ENCODE measurements around the gene MEIOSIN. TPM values are rescaled to one million over a fixed set of nuclear protein-coding genes. Genes with fewer than 3 reads are reported as not detected.

The MEIOSIN gene
- total and polyA plus RNA-seq, 8 donors, result not detected

DNA sequence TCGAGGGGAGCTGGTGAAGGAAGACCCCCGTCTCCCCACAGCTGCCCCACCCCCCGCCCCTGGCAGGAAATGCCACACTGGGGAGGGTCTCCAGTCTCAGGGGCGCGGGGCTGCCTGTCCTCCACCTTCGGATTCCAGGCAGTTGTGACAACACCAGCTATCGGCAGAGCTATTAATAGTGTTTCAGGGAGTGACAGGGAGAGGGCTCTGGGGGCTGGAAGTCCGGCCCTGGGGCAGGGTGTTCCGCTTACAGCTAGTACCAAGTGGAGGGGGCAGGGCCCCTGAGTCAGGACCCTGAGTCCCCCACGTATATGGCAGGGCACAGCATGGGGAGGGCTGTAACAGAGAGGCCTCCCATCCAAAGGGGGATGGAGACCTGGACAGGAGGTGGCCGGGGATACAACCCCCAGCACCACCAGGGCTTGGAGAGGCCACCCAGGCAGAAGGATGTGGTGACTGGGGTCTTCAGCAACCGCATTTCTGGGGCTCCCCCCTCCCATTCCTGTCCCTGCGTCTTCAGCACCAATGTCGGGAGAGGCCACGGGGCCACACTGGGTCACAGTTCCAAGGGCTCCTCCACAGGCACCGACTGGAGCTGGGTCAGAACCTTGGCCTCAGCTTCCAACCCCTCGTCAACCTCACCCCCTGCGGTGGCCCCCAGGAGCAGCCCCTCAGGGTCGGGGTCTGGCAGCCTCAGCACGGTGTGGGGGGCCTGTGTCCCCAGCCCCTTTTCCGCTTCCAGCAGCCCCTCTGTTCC lies 31.9 kb downstream of the MEIOSIN start:
- FAIRE-seq (no peak), DNase-seq (peak in 4 of 6 donors; percentile 34 to 67 (median 46)), ATAC-seq (no peak)
- Histone ChIP-seq H3K4me3 (no peak overlapping the region), H3K27me3 (no peaks in the 10 kb centered on the region), H3K9me3 (no peaks in the 10 kb centered on the region), H3K36me3 (no peaks in the 10 kb centered on the region), H3K4me1 (peaks cover 14 to 17% (median 15%) of the 10 kb centered on the region in 3 donors), H3K27ac (peak overlapping the region in 1 of 4 donors; percentile 96)
- TF ChIP-seq, protein P1, sequence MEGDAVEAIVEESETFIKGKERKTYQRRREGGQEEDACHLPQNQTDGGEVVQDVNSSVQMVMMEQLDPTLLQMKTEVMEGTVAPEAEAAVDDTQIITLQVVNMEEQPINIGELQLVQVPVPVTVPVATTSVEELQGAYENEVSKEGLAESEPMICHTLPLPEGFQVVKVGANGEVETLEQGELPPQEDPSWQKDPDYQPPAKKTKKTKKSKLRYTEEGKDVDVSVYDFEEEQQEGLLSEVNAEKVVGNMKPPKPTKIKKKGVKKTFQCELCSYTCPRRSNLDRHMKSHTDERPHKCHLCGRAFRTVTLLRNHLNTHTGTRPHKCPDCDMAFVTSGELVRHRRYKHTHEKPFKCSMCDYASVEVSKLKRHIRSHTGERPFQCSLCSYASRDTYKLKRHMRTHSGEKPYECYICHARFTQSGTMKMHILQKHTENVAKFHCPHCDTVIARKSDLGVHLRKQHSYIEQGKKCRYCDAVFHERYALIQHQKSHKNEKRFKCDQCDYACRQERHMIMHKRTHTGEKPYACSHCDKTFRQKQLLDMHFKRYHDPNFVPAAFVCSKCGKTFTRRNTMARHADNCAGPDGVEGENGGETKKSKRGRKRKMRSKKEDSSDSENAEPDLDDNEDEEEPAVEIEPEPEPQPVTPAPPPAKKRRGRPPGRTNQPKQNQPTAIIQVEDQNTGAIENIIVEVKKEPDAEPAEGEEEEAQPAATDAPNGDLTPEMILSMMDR (IDR thresholded peaks at IDR 0.05), result no peak
- intact Hi-C loops (cut with DNase I), result loop anchor here in 1 of 3 donors (10.0 kb wide), 1 partner anchor 50 kb away; no protein-coding TSS in a partner anchor
- 45 to 52% methylated on average over 17 to 21 of the region's 21 CpGs for WGBS, 2 donors

DNA sequence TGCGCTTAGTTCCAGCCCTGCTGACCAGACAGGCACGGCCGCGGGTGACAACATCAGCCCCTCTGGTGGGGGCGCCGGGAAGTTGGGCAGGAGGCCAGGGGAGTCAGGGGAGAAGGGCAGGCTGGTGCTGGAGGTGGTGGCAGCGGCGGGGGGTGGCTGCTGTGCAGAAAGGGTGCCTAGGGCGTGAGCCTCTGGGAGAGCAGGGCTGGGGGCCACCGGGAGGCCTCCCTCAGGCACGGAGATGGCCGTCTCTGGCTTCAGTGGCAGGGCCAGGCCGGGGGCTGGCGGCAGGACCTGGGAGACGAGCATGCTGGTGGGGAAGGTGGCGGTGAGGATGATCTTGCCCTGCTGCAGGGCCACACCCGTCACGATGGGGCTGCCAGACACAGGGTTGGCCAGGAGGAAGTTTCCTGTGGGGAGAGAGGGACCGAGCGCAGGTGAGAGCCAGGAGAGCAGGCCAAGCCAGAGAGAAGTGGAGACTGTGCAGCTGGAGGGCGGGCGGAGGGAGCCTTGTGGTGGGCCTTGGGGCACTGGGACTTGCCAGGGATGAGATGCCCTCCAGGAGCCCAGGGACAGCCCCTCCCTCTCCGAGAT lies 32.6 kb downstream of the MEIOSIN start:
- Histone ChIP-seq H3K9me3 (no peaks in the 10 kb centered on the region), H3K36me3 (no peaks in the 10 kb centered on the region), H3K27me3 (no peaks in the 10 kb centered on the region), H3K4me3 (peak overlapping the region in 2 of 4 donors; percentile 85 to 96), H3K4me1 (peaks cover 14 to 17% (median 15%) of the 10 kb centered on the region in 3 donors), H3K27ac (peak overlapping the region; percentile 91 to 97 (median 96))
- WGBS, 2 donors, result 48 to 55% methylated on average over 18 to 23 of the region's 23 CpGs
- no peak for FAIRE-seq
- ATAC-seq, result no peak
- TF ChIP-seq, protein P1 (IDR thresholded peaks at IDR 0.05), result no peak
- peak in 5 of 6 donors; percentile 56 to 87 (median 66) for DNase-seq
- intact Hi-C loops (cut with DNase I), result loop anchor here in 1 of 3 donors (10.0 kb wide), 1 partner anchor 51 kb away; no protein-coding TSS in a partner anchor

DNA sequence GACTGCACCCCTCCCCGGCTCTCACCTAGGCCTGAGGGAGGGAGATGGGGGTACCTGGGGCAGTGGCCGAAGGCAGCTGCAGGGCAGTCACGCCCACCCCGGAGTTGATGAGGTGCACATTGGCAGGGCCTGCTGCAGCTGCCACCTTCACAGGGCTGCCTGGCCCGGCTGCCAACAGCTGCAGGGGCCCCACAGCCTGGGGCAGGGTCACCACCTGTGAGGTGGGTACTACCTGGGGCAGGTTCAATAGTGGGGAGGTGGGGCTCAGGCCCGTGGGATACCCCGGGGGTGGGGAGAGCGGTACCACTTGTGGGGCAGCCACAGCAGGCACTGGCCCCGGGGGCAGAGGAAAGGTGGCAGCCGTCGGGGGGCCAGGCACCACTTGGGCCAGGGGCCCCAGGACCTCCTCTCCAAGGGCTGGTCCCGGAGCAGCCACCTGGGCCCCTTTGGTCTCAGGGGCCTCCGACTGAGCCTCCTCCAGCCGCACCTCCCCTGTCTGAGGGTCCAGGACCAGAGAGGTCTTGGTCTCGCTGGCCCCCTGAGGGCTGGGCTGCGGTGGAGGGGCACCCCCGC lies 33.1 kb downstream of the MEIOSIN start:
- TF ChIP-seq, protein P1 (IDR thresholded peaks at IDR 0.05), result no peak
- peak; percentile 62 to 92 (median 81) for DNase-seq
- no peak for ATAC-seq
- Histone ChIP-seq H3K27ac (peak overlapping the region; percentile 91 to 97 (median 96)), H3K36me3 (no peaks in the 10 kb centered on the region), H3K4me3 (peak overlapping the region; percentile 74 to 96 (median 86)), H3K9me3 (no peaks in the 10 kb centered on the region), H3K4me1 (peaks cover 15 to 18% (median 17%) of the 10 kb centered on the region in 3 donors), H3K27me3 (no peaks in the 10 kb centered on the region)
- 29% methylated on average over 14 to 17 of the region's 17 CpGs for WGBS, 2 donors
- intact Hi-C loops (cut with DNase I), result loop anchor here in 1 of 3 donors (10.0 kb wide), 1 partner anchor 52 kb away; no protein-coding TSS in a partner anchor
- FAIRE-seq, result no peak

DNA sequence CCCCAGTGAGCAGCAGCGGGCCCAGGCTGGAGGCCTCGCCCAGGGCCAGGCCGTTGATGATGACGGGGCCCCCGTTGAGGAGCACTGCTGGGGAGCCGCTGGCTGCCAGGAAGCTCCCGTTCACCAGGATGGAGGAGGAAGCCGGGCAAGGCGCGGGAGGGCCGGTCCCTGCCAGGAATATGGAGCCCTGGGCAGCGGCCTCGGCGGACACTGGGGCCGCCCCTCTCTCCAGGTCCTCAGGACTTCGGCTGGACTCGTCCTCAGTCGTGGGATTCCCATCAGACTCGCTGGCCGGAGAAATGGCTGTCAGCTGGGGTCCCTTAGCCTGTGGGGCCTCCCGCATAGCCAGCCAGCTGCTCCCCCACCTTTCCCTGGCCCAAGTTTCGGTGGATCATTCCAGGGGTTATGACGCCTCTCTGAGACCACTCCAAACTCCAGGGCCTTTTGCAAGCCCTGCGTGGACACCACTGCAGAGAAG lies 33.7 kb downstream of the MEIOSIN start:
- H3K4me3 ChIP-seq, result peak overlapping the region; percentile 74 to 96 (median 86)
- no peaks in the 10 kb centered on the region for H3K9me3 ChIP-seq
- H3K27me3 ChIP-seq, result no peaks in the 10 kb centered on the region
- FAIRE-seq, result no peak
- no peak for ATAC-seq
- peaks cover 15 to 22% (median 18%) of the 10 kb centered on the region in 3 donors for H3K4me1 ChIP-seq
- H3K27ac ChIP-seq, result peak overlapping the region; percentile 91 to 97 (median 96)
- intact Hi-C loops (cut with DNase I), result loop anchor here in 1 of 3 donors (10.0 kb wide), 1 partner anchor 52 kb away; no protein-coding TSS in a partner anchor
- no peaks in the 10 kb centered on the region for H3K36me3 ChIP-seq
- TF ChIP-seq, protein P1 (IDR thresholded peaks at IDR 0.05), result no peak
- peak; percentile 48 to 89 (median 69) for DNase-seq
- WGBS, 2 donors, result 12 to 14% methylated on average over 22 to 24 of the region's 24 CpGs
